Activated T-helper 2 cell treated with anti-CD3 and anti-CD28 coated beads, Interferon-gamma antibody, Interleukin-2, Interleukin-4, amounts not matched to agents 10 μg/mL and 5 μg/mL and 100 μg/mL, durations not matched to agents 14 hours and 24 hours and 36 hours (primary cell): Measurements from ENCODE around the gene TTPAL. TPM values are rescaled to one million over a fixed set of nuclear protein-coding genes. Genes with fewer than 3 reads are reported as not detected.

Experiments
- DNase-seq: peaks from one replicate; pipeline ENCODE4 v3.0.0; 2021; ENCODE audit warnings: low spot score
- H3K27ac Mint-ChIP-seq: one replicate; pipeline ENCODE4 v1.8.0; 2021; ENCODE audit warnings: mixed read lengths
- H3K27me3 Mint-ChIP-seq: one replicate; pipeline ENCODE4 v1.8.0; 2021; ENCODE audit warnings: low read depth, mixed read lengths
- H3K36me3 Mint-ChIP-seq: one replicate; pipeline ENCODE4 v1.8.0; 2021; ENCODE audit warnings: low read depth, mixed read lengths
- H3K4me1 Mint-ChIP-seq: one replicate; pipeline ENCODE4 v1.8.0; 2021; ENCODE audit warnings: low read depth, mixed read lengths
- H3K4me3 Mint-ChIP-seq: one replicate; pipeline ENCODE4 v1.8.0; 2021; ENCODE audit warnings: low read depth, mild to moderate bottlenecking, moderate library complexity, mixed read lengths
- H3K9me3 Mint-ChIP-seq: one replicate; pipeline ENCODE4 v1.8.0; 2021; ENCODE audit warnings: mixed read lengths
- intact Hi-C: fragments of 100-400 bp; cut with micrococcal nuclease; formaldehyde crosslinking; loops from one replicate; pipeline ENCODE4 v1.15.1; 2023
- total RNA-seq: library from RNA; stranded (reverse); gene quantifications from 2 replicates; pipeline ENCODE4 v1.2.3, GENCODE V29; 2022

The TTPAL gene
- total RNA-seq, 1 donor from 2014 or later = 19.7 TPM

- Mint-ChIP-seq H3K9me3 (no peaks in the 10 kb centered on the region), H3K4me3 (no peak overlapping the region), H3K27me3 (peaks cover 8% of the 10 kb centered on the region), H3K27ac (no peak overlapping the region), H3K4me1 (no peaks in the 10 kb centered on the region), H3K36me3 (no peaks in the 10 kb centered on the region)
- intact Hi-C loops = no loop called here
- DNase-seq = no peak
Measured at GRCh38 chr20:44432618-44433577, 42.8 kb upstream of the TTPAL start.

- no peak for DNase-seq
- no peaks in the 10 kb centered on the region for H3K36me3 Mint-ChIP-seq
- H3K27ac Mint-ChIP-seq = no peak overlapping the region
- no peaks in the 10 kb centered on the region for H3K4me1 Mint-ChIP-seq
- no peaks in the 10 kb centered on the region for H3K9me3 Mint-ChIP-seq
- H3K27me3 Mint-ChIP-seq = peaks cover 8% of the 10 kb centered on the region
- intact Hi-C loops = no loop called here
- H3K4me3 Mint-ChIP-seq = no peak overlapping the region
Measured at GRCh38 chr20:44433751-44434538, 41.7 kb upstream of the TTPAL start.

GRCh38 chr20:44435630-44436335 lies 39.9 kb upstream of the TTPAL start:
- intact Hi-C loops = no loop called here
- Mint-ChIP-seq H3K4me3 (no peak overlapping the region), H3K4me1 (no peaks in the 10 kb centered on the region), H3K27me3 (peaks cover 8% of the 10 kb centered on the region), H3K36me3 (no peaks in the 10 kb centered on the region), H3K27ac (no peak overlapping the region), H3K9me3 (no peaks in the 10 kb centered on the region)
- DNase-seq = no peak

DNA sequence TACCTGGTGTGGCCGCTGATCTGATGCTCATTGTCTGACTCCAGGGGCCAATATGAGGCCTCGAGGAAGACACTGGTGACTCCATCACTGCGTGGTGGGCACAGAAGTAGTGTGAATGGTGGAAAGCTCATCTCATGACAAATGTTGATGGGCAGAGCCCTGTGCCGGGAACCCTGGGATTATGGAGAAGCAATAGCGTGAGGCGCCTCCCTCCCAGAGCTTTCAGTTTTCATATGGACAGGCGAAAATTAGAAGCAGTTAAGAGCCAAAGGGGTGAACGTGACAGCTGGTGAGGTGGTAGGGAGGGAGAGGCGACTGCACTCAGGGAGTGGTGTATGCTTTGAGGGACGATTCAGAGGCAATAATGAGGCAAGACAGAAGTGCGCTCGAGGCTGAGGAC lies 39.3 kb upstream of the TTPAL start:
- DNase-seq = no peak
- Mint-ChIP-seq H3K36me3 (no peaks in the 10 kb centered on the region), H3K27me3 (peaks cover 8% of the 10 kb centered on the region), H3K4me3 (no peak overlapping the region), H3K4me1 (no peaks in the 10 kb centered on the region), H3K9me3 (no peaks in the 10 kb centered on the region), H3K27ac (no peak overlapping the region)
- intact Hi-C loops = no loop called here

DNA sequence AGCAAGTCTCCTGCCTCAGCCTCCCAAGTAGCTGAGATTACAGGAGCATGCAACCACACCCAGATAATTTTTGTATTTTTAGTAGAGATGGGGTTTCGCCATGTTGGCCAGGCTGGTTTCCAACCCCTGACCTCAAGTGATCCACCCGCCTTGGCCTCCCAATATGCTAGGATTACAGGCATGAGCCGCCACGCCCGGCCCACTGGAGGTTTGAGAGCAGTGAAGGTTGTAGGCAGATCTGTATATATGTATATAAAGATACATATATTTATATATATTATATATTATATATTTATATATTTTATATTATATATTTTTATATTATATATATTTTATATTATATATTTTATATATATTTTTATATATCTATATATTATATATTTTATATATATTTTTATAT lies 38.2 kb upstream of the TTPAL start:
- Mint-ChIP-seq H3K36me3 (no peaks in the 10 kb centered on the region), H3K4me1 (no peaks in the 10 kb centered on the region), H3K27me3 (peaks cover 3% of the 10 kb centered on the region), H3K27ac (no peak overlapping the region), H3K9me3 (no peaks in the 10 kb centered on the region), H3K4me3 (no peak overlapping the region)
- DNase-seq = no peak
- intact Hi-C loops = no loop called here

GRCh38 chr20:44438782-44439181 lies 36.9 kb upstream of the TTPAL start:
- Mint-ChIP-seq H3K36me3 (no peaks in the 10 kb centered on the region), H3K27ac (no peak overlapping the region), H3K27me3 (no peaks in the 10 kb centered on the region), H3K4me3 (no peak overlapping the region), H3K9me3 (no peaks in the 10 kb centered on the region), H3K4me1 (no peaks in the 10 kb centered on the region)
- no peak for DNase-seq
- intact Hi-C loops = no loop called here

GRCh38 chr20:44439318-44439717 lies 36.4 kb upstream of the TTPAL start:
- H3K4me1 Mint-ChIP-seq = no peaks in the 10 kb centered on the region
- H3K27me3 Mint-ChIP-seq = no peaks in the 10 kb centered on the region
- H3K27ac Mint-ChIP-seq = no peak overlapping the region
- H3K9me3 Mint-ChIP-seq = no peaks in the 10 kb centered on the region
- no peak for DNase-seq
- H3K36me3 Mint-ChIP-seq = no peaks in the 10 kb centered on the region
- intact Hi-C loops = no loop called here
- no peak overlapping the region for H3K4me3 Mint-ChIP-seq

GRCh38 chr20:44442298-44443070 lies 33.2 kb upstream of the TTPAL start:
- Mint-ChIP-seq H3K4me3 (no peak overlapping the region), H3K4me1 (no peaks in the 10 kb centered on the region), H3K27ac (no peak overlapping the region), H3K9me3 (no peaks in the 10 kb centered on the region), H3K27me3 (no peaks in the 10 kb centered on the region), H3K36me3 (no peaks in the 10 kb centered on the region)
- intact Hi-C loops = no loop called here
- no peak for DNase-seq

- no peak overlapping the region for H3K27ac Mint-ChIP-seq
- no peak for DNase-seq
- intact Hi-C loops = no loop called here
Measured at GRCh38 chr20:44445742-44446710, 29.6 kb upstream of the TTPAL start.

GRCh38 chr20:44447827-44448419 lies 27.8 kb upstream of the TTPAL start:
- Mint-ChIP-seq H3K27me3 (no peaks in the 10 kb centered on the region), H3K4me3 (no peak overlapping the region), H3K9me3 (no peaks in the 10 kb centered on the region), H3K36me3 (no peaks in the 10 kb centered on the region), H3K4me1 (no peaks in the 10 kb centered on the region), H3K27ac (no peak overlapping the region)
- intact Hi-C loops = no loop called here
- DNase-seq = no peak

More at GRCh38 chr20:44445742-44446710, 29.6 kb upstream of the TTPAL start:
- H3K4me1 Mint-ChIP-seq = no peaks in the 10 kb centered on the region
- H3K36me3 Mint-ChIP-seq = no peaks in the 10 kb centered on the region
- H3K9me3 Mint-ChIP-seq = no peaks in the 10 kb centered on the region
- no peaks in the 10 kb centered on the region for H3K27me3 Mint-ChIP-seq
- no peak overlapping the region for H3K4me3 Mint-ChIP-seq
